Forelimb muscle (tissue), 1 donor: ENCODE results near the gene TPRG1L. TPM values are rescaled to one million over a fixed set of nuclear protein-coding genes. Genes with fewer than 3 reads are reported as not detected.
"Not testable (repeated sequence)": the region's sequence is repeated elsewhere in the genome, so short reads cannot be mapped to it uniquely, and the experiment has no call there.

Experiments
- DNase-seq: peaks from one replicate; pipeline ENCODE4 v3.0.0-alpha.2; 2013; ENCODE audit warnings: low read depth
- polyA plus RNA-seq: library from polyadenylated mRNA; unstranded; fragments of 120-200 nt; gene quantifications from one replicate; pipeline ENCODE4 v1.2.1, GENCODE V29; 2013; ENCODE audit not compliant: insufficient read length

Gene TPRG1L
- polyA plus RNA-seq, 1 donor, result 28.5 TPM

GRCh38 chr1:3609016-3609768 is 15.6 kb upstream of the TPRG1L start:
- DNase-seq, result no peak

- no peak for DNase-seq
Observed at GRCh38 chr1:3609769-3610526, 14.9 kb upstream of the TPRG1L start.

- no peak for DNase-seq
Observed at GRCh38 chr1:3610527-3611169, 14.2 kb upstream of the TPRG1L start.

DNA sequence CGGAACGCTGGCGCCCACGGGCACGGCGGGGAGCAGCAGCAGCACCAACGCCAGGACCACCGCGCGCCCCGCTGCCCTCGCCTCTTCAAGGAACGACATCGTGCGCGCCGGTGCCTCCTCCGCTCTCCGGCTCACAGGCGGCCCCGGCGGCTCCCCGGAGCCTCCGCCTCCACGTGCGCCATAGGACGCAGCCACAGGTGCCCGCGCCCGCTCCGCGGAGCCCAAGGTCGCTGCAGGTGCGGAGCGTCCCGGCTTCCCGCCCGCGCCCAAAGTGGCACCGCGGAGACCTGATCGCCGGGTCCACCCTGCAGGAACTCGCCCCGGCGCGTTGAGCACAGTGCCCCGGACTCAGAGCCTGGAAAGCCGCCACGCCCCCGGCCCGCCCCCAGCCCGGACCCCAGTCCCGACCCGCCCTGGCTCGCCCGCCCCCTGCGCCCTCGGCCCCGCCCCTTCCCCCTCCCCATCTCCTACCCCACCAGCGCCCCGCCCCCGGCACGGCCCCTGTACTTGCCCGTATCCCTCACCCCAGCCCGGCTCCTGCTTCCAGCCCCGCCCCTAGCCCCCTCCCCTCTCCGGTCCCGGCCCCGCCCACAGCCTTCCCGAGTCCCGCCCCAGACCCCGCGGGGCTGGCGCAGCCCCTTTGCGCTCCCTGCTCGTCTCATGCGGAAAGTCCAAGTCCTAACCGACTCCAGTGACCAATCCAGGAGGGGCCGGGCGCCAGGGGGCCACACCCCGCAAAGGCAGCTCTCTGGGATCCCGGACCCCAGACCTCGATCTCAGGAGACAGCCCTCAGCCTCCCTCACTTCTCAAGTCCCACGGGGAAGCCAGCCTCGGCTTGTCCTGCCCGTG is 13.4 kb upstream of the TPRG1L start, which contains the start of gene MEGF6:
MEGF6 (minus strand) TSS at position 339 of the 850 bp plus-strand sequence; CDS start at position 99, 240 bp downstream.
- no peak for DNase-seq

DNA sequence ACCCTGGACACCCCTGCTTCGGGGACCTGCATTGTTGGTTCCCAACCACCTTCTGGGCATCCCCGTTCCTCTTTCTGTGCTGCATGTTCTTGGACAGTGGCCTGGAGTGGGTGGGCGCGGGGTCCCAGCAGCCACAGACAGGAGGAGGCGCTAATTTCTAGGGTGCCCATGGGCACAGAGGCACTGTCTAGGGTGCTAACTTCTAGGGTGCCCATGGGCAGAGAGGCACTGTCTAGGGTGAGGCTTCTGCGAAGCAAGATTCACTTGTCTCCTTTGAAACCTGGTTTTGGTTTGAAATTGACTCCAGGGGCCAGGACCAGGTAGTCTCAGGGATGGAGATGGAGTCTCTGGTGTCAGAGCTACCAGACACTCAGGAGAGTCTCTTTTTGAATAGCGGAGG is 12.7 kb upstream of the TPRG1L start:
- no peak for DNase-seq

DNA sequence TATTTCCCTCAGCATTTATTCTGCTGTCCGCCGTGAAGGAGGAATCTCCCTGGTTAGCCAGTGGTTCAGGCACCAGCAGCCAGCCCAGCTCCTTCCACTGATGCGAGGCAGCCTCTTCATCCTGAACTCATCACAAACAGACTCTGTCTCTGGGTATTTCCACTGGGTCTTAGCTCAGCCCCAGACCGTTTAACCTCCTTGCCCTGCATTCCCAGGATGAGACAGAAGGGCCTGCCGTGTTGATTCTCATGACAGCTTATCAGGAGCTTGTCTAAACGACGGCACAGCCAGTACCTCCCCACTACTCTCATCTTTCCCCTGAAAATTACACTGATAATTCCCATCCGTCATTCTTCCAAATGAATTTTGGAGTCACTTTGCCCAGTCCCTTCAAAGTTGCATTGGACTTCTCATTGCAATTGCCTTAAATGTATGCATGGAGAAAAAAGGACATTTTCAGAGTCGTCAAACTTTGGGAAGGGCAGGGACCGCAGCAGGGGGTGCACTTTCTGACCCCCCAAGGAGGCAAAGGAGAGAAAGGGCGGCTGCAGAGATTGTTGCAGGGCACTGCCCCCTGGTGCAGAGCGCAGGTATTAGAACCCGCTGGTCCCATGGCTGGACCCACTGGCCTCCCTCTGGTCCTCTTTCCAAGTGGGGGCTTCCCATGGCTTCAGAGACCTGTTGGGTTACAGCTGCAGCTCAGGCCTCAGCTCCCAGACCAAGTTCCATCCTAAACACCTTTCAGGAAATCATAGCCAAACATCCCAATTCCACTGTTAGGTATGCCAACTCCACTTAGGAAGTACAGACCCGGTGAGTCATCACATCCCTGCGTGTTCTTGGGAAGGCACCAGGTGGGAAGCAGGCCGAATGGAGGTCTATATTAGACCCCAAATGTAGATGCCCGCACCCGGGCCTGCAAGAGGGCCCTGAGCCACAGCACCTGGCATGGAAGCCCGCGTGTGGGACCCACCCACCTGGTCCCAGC is 9.8 kb upstream of the TPRG1L start:
- DNase-seq, result no peak

- no peak for DNase-seq
Observed at GRCh38 chr1:3616861-3617260, 8.0 kb upstream of the TPRG1L start.

- no peak for DNase-seq
Observed at GRCh38 chr1:3617806-3618345, 6.9 kb upstream of the TPRG1L start.

DNA sequence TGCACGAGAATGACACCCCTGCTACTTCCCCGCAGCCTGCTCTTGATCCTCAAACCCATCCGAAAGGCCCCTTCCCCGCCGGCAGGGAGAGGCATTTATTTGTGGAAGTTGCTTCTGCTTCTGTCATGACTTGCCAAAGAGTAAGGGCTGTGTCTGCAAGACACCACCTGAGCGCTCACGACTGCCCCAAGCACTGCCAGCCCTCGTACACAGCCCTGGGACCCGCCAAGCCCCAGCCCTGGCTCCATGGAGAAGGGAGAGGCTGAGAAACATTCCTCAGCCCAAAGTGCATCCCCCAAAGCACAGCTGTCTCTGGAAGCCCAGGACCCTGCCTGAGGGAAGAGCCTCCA is 6.3 kb upstream of the TPRG1L start:
- DNase-seq, result no peak

GRCh38 chr1:3618881-3619671 is 5.7 kb upstream of the TPRG1L start:
- DNase-seq, result peak; percentile 46

- no peak for DNase-seq
Observed at GRCh38 chr1:3620708-3621107, 4.1 kb upstream of the TPRG1L start.

GRCh38 chr1:3621151-3621671 is 3.6 kb upstream of the TPRG1L start:
- not testable (repeated sequence) for DNase-seq

GRCh38 chr1:3622102-3622501 is 2.7 kb upstream of the TPRG1L start:
- not testable (repeated sequence) for DNase-seq

- no peak for DNase-seq
Observed at GRCh38 chr1:3623441-3624199, 1.2 kb upstream of the TPRG1L start.

DNA sequence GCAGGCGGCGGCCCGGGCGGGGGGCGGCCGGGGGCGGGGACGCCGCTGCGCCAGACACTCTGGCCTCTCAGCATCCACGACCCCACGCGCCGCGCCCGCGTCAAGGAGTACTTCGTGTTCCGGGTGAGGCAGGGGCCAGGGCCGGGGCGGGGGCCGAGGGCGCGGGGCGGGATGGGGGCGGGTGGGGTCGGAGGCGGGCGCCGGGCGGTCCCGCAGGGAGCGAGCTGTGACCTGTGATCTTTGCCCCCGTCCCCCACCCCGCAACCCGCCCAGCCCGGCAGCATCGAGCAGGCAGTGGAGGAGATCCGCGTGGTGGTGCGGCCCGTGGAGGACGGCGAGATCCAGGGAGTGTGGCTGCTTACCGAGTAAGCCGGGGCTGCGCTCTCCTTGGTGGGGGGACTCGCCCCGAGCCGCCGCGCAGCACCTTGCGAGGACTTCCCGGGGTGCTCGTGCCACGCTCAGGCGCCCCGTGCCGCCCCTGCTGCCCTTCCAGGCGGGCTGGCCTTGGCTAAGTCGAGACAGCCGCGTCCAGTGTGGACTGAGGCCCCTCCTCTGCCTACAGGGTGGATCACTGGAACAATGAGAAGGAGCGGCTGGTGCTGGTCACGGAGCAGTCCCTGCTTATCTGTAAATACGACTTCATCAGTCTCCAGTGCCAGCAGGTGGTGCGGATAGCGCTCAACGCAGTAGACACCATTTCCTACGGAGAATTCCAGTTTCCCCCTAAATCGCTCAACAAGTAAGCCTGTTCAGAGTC is 514 bp downstream of the TPRG1L start:
- no peak for DNase-seq

DNA sequence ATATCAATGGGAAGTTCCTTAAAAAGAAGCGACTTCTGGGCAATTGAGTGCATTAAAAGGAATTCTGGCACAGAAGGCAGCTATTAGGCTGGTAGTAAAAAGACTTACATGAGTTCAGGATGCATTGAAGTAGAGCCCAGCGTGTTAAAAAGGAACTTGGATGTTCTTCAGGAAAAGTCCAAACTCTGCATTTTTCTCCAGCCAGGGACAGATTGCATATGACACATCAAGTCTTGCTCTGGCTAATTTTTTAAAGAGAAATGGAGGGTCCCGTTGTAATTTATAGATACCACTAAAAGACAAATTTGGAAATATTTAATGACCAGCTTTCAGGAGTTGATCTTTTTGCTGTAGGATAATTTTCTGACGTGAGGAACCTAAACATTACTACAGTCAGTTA is 1.2 kb downstream of the TPRG1L start:
- DNase-seq, result no peak

DNA sequence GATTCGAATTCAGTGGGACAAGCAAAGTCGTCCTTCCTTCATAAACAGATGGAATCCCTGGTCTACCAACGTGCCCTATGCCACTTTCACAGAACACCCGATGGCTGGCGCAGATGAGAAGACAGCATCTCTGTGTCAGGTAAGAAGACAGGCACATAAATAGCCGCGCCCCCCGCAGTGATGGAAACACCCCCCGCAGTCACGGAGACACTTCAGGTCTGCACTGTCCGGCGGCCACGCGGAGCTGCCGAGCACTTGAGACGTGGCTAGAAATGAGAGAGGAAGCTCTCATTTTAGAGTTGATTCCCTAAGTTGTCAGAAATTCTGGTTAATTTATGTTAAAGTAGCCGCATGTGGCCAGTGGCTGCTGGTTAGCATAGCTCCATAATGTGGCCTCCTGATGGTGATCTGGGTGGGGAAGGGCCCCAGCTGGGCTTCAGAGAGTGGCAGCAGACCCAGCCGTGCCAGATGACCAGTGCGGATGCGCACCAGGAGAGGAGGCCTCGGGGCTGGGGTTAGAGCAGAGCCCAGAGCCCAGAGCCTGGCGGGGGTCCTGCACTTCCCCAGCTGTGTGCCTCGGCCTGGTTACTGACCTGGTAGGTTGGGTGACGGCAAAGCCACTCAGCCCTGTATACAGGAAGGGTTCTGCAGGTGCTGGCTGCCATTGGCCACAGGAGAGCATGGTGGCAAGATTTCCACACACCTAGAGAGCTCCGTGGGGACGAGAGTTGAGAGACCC is 2.9 kb downstream of the TPRG1L start:
- DNase-seq, result no peak
